Ovary (tissue), 3 donors: ENCODE measurements around the gene CRLF3.

ENCODE experiments used
- CTCF ChIP-seq, 3 donors: fragments of 450-650 bp in 2 of 3; fragments of 200-600 bp in 1 of 3; IDR thresholded peaks; one replicate each; pipeline versions ENCODE4 v1.5.1 to v1.8.0; 2016 to 2022; ENCODE audit warnings: antibody characterized with exemption in 3 of 3, mild to moderate bottlenecking in 1 of 3
- EP300 ChIP-seq: sonication (generic); formaldehyde crosslinking; IDR thresholded peaks from one replicate; pipeline ENCODE4 v1.6.1; 2017; ENCODE audit warnings: antibody characterized with exemption
- donor health status: DM: no; HTN: no; CAD: no.

GRCh38 chr17:30864636-30865035 is 40.1 kb upstream of the CRLF3 start:
- TF ChIP-seq CTCF (IDR thresholded peaks at IDR 0.05) (no peak), EP300 (no peak)
